Measurements from ENCODE around the gene PTPRD. TPM values are rescaled to one million over a fixed set of nuclear protein-coding genes. Genes with fewer than 3 reads are reported as not detected.

The PTPRD gene
- total and polyA plus RNA-seq, 2 donors from 2014 or later, result 6.4 to 78.9 TPM

DNA sequence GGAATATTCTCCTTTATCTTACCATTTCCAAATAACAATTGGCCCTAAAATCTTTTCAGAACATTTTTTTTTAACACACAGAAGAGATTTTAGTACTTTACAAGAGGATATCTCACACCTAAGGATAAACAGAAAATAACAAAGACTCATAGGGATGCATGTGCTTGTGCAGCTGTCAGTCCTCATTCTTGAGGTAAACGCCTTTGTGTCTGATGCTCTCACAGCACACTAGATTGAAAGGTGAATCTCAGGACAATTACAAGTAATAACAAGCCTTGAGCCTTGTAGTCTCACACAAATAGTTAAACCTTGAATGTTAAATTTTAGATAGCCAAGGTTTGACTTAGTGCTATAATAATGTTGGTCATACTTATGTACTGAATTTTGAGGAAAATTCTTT is 439.2 kb downstream of the PTPRD start:
- Histone ChIP-seq H3K36me3 (ENCODE audit: control insufficient read depth in 2 of 3, insufficient read depth in 3 of 3, low read length in 3 of 3) (no peaks in the 10 kb centered on the region), H3K9ac (ENCODE audit: low read length in 3 of 3) (no peak overlapping the region), H3K4me1 (ENCODE audit: control insufficient read depth in 2 of 3, insufficient read depth in 2 of 3, low read depth in 1 of 3, low read length in 3 of 3) (no peaks in the 10 kb centered on the region), H3K27ac (ENCODE audit: low read depth in 2 of 2, low read length in 2 of 2) (no peak overlapping the region), H3K27me3 (ENCODE audit: control insufficient read depth, insufficient read depth, low read length) (no peaks in the 10 kb centered on the region), H3K4me3 (ENCODE audit: low read length in 3 of 3) (no peak overlapping the region), H3K9me3 (ENCODE audit: control insufficient read depth in 2 of 3, insufficient read depth in 1 of 3, low read length in 3 of 3) (no peaks in the 10 kb centered on the region)
- DNase-seq, result no peak
- intact Hi-C loops (cut with DNase I), result no loop called here
- TF ChIP-seq, protein P1, sequence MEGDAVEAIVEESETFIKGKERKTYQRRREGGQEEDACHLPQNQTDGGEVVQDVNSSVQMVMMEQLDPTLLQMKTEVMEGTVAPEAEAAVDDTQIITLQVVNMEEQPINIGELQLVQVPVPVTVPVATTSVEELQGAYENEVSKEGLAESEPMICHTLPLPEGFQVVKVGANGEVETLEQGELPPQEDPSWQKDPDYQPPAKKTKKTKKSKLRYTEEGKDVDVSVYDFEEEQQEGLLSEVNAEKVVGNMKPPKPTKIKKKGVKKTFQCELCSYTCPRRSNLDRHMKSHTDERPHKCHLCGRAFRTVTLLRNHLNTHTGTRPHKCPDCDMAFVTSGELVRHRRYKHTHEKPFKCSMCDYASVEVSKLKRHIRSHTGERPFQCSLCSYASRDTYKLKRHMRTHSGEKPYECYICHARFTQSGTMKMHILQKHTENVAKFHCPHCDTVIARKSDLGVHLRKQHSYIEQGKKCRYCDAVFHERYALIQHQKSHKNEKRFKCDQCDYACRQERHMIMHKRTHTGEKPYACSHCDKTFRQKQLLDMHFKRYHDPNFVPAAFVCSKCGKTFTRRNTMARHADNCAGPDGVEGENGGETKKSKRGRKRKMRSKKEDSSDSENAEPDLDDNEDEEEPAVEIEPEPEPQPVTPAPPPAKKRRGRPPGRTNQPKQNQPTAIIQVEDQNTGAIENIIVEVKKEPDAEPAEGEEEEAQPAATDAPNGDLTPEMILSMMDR (IDR thresholded peaks at IDR 0.05; ENCODE audit: borderline replicate concordance, extremely low read depth, insufficient read depth), result no peak
- no peak for FAIRE-seq

DNA sequence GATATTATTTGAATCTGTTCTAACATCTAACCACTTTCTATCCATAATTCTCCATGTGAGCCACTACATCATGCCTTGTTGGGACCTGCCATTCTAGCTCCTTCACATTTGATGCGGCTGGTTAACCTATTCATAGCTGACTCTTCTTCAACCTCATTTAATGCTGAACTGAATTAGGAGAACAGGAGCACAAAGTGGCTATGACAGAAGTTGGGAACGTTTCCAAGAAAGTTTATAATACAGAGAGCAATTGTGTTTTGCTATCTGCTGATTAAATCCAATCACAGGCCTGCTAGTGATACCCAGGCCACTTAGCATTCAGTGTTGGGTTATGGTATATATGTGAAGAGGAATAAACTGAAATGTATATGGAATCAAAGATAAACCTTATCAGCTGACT is 440.3 kb downstream of the PTPRD start:
- no peak overlapping the region for H3K27ac ChIP-seq (ENCODE audit: low read depth in 2 of 2, low read length in 2 of 2)
- H3K27me3 ChIP-seq (ENCODE audit: control insufficient read depth, insufficient read depth, low read length), result no peaks in the 10 kb centered on the region
- H3K4me3 ChIP-seq (ENCODE audit: low read length in 3 of 3), result no peak overlapping the region
- DNase-seq (no peak), FAIRE-seq (no peak)
- no peaks in the 10 kb centered on the region for H3K36me3 ChIP-seq (ENCODE audit: control insufficient read depth in 2 of 3, insufficient read depth in 3 of 3, low read length in 3 of 3)
- H3K4me1 ChIP-seq (ENCODE audit: control insufficient read depth in 2 of 3, insufficient read depth in 2 of 3, low read depth in 1 of 3, low read length in 3 of 3), result no peaks in the 10 kb centered on the region
- H3K9ac ChIP-seq (ENCODE audit: low read length in 3 of 3), result no peak overlapping the region
- H3K9me3 ChIP-seq (ENCODE audit: control insufficient read depth in 2 of 3, insufficient read depth in 1 of 3, low read length in 3 of 3), result no peaks in the 10 kb centered on the region
- intact Hi-C loops (cut with DNase I), result no loop called here
- TF ChIP-seq, protein P1 (IDR thresholded peaks at IDR 0.05; ENCODE audit: borderline replicate concordance, extremely low read depth, insufficient read depth), result no peak

DNA sequence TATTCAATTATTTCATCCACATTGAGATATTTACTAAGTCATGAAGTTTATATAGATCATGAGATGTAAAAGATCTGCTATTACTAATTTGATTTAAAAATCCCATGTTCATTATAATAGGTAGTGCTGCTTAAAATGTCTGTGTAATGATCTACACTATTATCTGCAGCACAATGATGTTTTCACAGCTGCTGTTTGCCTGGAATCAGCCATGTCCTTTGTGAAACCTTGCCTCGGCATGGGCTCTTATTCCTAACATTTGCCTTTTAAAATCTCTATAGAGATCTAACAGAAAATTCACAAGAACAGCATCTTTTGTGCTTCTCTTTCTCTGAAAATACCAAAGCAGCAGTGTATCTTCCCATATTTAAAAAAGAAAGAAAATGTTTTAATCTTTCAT is 444.6 kb downstream of the PTPRD start:
- TF ChIP-seq, protein P1 (IDR thresholded peaks at IDR 0.05; ENCODE audit: borderline replicate concordance, extremely low read depth, insufficient read depth), result no peak
- no peak for DNase-seq
- Histone ChIP-seq H3K27ac (ENCODE audit: low read depth in 2 of 2, low read length in 2 of 2) (no peak overlapping the region), H3K9ac (ENCODE audit: low read length in 3 of 3) (no peak overlapping the region), H3K4me1 (ENCODE audit: control insufficient read depth in 2 of 3, insufficient read depth in 2 of 3, low read depth in 1 of 3, low read length in 3 of 3) (no peaks in the 10 kb centered on the region), H3K9me3 (ENCODE audit: control insufficient read depth in 2 of 3, insufficient read depth in 1 of 3, low read length in 3 of 3) (no peaks in the 10 kb centered on the region), H3K27me3 (ENCODE audit: control insufficient read depth, insufficient read depth, low read length) (no peaks in the 10 kb centered on the region), H3K4me3 (ENCODE audit: low read length in 3 of 3) (no peak overlapping the region), H3K36me3 (ENCODE audit: control insufficient read depth in 2 of 3, insufficient read depth in 3 of 3, low read length in 3 of 3) (no peaks in the 10 kb centered on the region)
- no peak for FAIRE-seq
- intact Hi-C loops (cut with DNase I), result no loop called here

DNA sequence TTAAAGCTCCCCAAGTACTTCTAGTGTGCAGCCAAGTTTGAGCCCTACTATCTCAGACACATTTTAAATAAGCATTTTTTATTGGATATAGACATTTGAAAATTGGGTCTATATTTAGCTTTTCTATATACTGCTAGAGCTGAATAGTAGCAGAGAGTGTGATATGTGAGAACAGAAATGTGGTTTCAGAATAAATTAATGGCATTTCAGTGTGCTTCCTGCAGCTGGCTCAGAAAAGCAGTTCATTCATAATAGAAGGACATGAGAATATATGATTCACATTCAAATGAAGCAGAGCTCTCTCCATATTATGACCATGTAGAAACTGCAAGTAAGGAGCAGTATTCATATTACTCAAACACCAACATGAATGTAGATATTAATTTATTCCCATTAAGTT is 464.0 kb downstream of the PTPRD start:
- DNase-seq (no peak), FAIRE-seq (no peak)
- Histone ChIP-seq H3K9me3 (ENCODE audit: control insufficient read depth in 2 of 3, insufficient read depth in 1 of 3, low read length in 3 of 3) (no peaks in the 10 kb centered on the region), H3K4me1 (ENCODE audit: control insufficient read depth in 2 of 3, insufficient read depth in 2 of 3, low read depth in 1 of 3, low read length in 3 of 3) (no peaks in the 10 kb centered on the region), H3K27ac (ENCODE audit: low read depth in 2 of 2, low read length in 2 of 2) (no peak overlapping the region), H3K36me3 (ENCODE audit: control insufficient read depth in 2 of 3, insufficient read depth in 3 of 3, low read length in 3 of 3) (no peaks in the 10 kb centered on the region), H3K27me3 (ENCODE audit: control insufficient read depth, insufficient read depth, low read length) (no peaks in the 10 kb centered on the region), H3K9ac (ENCODE audit: low read length in 3 of 3) (no peak overlapping the region), H3K4me3 (ENCODE audit: low read length in 3 of 3) (no peak overlapping the region)
- TF ChIP-seq, protein P1 (IDR thresholded peaks at IDR 0.05; ENCODE audit: borderline replicate concordance, extremely low read depth, insufficient read depth), result no peak
- intact Hi-C loops (cut with DNase I), result no loop called here

Data from kidney (tissue), 14 donors.